Vagina (tissue), 2 donors: ENCODE results near the gene KHDRBS1.
"Not testable (repeated sequence)": the region's sequence is repeated elsewhere in the genome, so short reads cannot be mapped to it uniquely, and the experiment has no call there.

Experiments
- POLR2A ChIP-seq, 2 donors: fragments of 450-650 bp; IDR thresholded peaks; one replicate each; pipeline ENCODE4 v1.6.1; 2017; ENCODE audit warnings: antibody characterized with exemption in 2 of 2, mild to moderate bottlenecking in 2 of 2, moderate library complexity in 2 of 2
- POLR2AphosphoS5 ChIP-seq, 2 donors: sonication (generic); formaldehyde crosslinking; IDR thresholded peaks; one replicate each; pipeline ENCODE4 v1.9.0; 2017; ENCODE audit warnings: antibody characterized with exemption in 2 of 2, mild to moderate bottlenecking in 2 of 2, low read depth in 1 of 2; ENCODE audit not compliant: insufficient read depth in 1 of 2
- TF ChIP-seq, protein P1 (sequence below), 3 experiments: fragments of 450-650 bp in 2 of 3; fragments of 200-600 bp in 1 of 3; sonication (generic) in 1 of 3; IDR thresholded peaks; one replicate each; pipeline ENCODE4 v1.5.1; 2017 to 2019; ENCODE audit warnings: antibody characterized with exemption in 3 of 3, mild to moderate bottlenecking in 2 of 3, moderate library complexity in 2 of 3

DNA sequence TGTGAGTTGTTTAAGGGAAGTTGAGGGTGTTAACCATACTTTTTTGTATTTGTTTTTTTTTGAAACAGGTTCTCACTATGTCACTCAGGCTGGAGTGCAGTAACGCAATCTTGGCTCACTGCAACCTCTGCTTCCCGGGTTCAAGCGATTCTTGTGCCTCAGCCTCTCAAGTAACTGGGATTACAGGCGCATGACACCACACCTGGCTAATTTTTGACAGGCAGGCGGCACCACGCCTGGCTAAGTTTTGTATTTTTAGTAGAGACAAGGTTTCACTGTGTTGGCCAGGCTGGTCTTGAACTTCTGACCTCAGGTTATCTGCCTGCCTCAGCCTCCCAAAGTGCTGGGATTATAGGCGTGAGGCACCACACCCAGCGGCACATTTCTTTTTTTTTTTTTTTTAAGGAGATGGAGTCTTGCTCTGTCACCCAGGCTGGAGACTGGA, 7.9 kb downstream of the KHDRBS1 start:
- not testable (repeated sequence) for TF ChIP-seq POLR2A (IDR thresholded peaks at IDR 0.05); POLR2AphosphoS5 (IDR thresholded peaks at IDR 0.05; ENCODE audit: insufficient read depth in 1 of 2, low read depth in 1 of 2)
- TF ChIP-seq, protein P1, sequence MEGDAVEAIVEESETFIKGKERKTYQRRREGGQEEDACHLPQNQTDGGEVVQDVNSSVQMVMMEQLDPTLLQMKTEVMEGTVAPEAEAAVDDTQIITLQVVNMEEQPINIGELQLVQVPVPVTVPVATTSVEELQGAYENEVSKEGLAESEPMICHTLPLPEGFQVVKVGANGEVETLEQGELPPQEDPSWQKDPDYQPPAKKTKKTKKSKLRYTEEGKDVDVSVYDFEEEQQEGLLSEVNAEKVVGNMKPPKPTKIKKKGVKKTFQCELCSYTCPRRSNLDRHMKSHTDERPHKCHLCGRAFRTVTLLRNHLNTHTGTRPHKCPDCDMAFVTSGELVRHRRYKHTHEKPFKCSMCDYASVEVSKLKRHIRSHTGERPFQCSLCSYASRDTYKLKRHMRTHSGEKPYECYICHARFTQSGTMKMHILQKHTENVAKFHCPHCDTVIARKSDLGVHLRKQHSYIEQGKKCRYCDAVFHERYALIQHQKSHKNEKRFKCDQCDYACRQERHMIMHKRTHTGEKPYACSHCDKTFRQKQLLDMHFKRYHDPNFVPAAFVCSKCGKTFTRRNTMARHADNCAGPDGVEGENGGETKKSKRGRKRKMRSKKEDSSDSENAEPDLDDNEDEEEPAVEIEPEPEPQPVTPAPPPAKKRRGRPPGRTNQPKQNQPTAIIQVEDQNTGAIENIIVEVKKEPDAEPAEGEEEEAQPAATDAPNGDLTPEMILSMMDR (IDR thresholded peaks at IDR 0.05), result not testable (repeated sequence)
